Mesenchymal stem cell (in vitro differentiated cells and primary cell): ENCODE results near the gene DNAH11.

Source experiments
- DNase-seq: peaks from one replicate; pipeline ENCODE4 v3.0.0-alpha.2; 2013
- H2AFZ ChIP-seq: one replicate; pipeline ENCODE4 v1.6.1; 2013; ENCODE audit warnings: low read depth, mild to moderate bottlenecking, control low read depth, inconsistent platforms, low read length, moderate library complexity
- H2AK5ac ChIP-seq: 2 replicates; pipeline ENCODE4 v1.6.1; 2013; ENCODE audit warnings: low read length, moderate library complexity, mild to moderate bottlenecking, inconsistent platforms; ENCODE audit not compliant: severe bottlenecking
- H2BK120ac ChIP-seq: one replicate; pipeline ENCODE4 v1.6.1; 2013; ENCODE audit warnings: low read depth, mild to moderate bottlenecking, inconsistent platforms, low read length, moderate library complexity
- H2BK12ac ChIP-seq, 2 experiments: one replicate each; pipeline ENCODE4 v1.6.1; 2013; ENCODE audit warnings: inconsistent platforms in 2 of 2, low read length in 2 of 2, mild to moderate bottlenecking in 2 of 2, moderate library complexity in 2 of 2, control low read depth in 1 of 2
- H2BK15ac ChIP-seq: one replicate; pipeline ENCODE4 v1.6.1; 2013; ENCODE audit warnings: mild to moderate bottlenecking, low read depth, inconsistent platforms; ENCODE audit not compliant: poor library complexity, severe bottlenecking
- H2BK5ac ChIP-seq: 2 replicates; pipeline ENCODE4 v1.6.1; 2013; ENCODE audit warnings: low read depth, mild to moderate bottlenecking, low read length, control low read depth, inconsistent platforms; ENCODE audit not compliant: poor library complexity, severe bottlenecking
- H3K14ac ChIP-seq, 2 experiments: one replicate each; pipeline ENCODE4 v1.6.1; 2013; ENCODE audit warnings: inconsistent platforms in 2 of 2, low read length in 2 of 2, control low read depth in 1 of 2, mild to moderate bottlenecking in 1 of 2, moderate library complexity in 1 of 2
- H3K18ac ChIP-seq, 2 experiments: one replicate each; pipeline ENCODE4 v1.6.1; 2013; ENCODE audit warnings: inconsistent platforms in 2 of 2, low read length in 2 of 2, control low read depth in 1 of 2, low read depth in 1 of 2, mild to moderate bottlenecking in 1 of 2
- H3K23ac ChIP-seq, 2 experiments: one replicate each; pipeline ENCODE4 v1.6.1; 2013; ENCODE audit warnings: inconsistent platforms in 2 of 2, low read length in 2 of 2, mild to moderate bottlenecking in 2 of 2, moderate library complexity in 2 of 2, control low read depth in 1 of 2
- H3K27ac ChIP-seq: 2 replicates; pipeline ENCODE4 v1.5.1; 2013; ENCODE audit warnings: mild to moderate bottlenecking, moderate library complexity, low read length, control low read depth, inconsistent platforms; ENCODE audit not compliant: poor library complexity, severe bottlenecking
- H3K27me3 ChIP-seq, 2 experiments: 2 replicates each; pipeline versions ENCODE4 v1.6.1 to v1.7.0; 2013; ENCODE audit warnings: low read length in 2 of 2, mild to moderate bottlenecking in 2 of 2, moderate library complexity in 2 of 2, control low read depth in 1 of 2, inconsistent platforms in 1 of 2; ENCODE audit not compliant: control insufficient read depth in 1 of 2, insufficient read depth in 1 of 2
- H3K36me3 ChIP-seq, 2 experiments: 2 replicates each; pipeline versions ENCODE4 v1.6.1 to v1.7.0; 2013; ENCODE audit warnings: low read length in 2 of 2, control low read depth in 1 of 2, inconsistent platforms in 1 of 2, low read depth in 1 of 2, mild to moderate bottlenecking in 1 of 2; ENCODE audit not compliant: insufficient read depth in 2 of 2, control insufficient read depth in 1 of 2
- H3K4ac ChIP-seq, 2 experiments: one replicate each; pipeline ENCODE4 v1.6.1; 2013; ENCODE audit warnings: inconsistent platforms in 2 of 2, low read length in 2 of 2, mild to moderate bottlenecking in 2 of 2, moderate library complexity in 2 of 2, control low read depth in 1 of 2, low read depth in 1 of 2
- H3K4me1 ChIP-seq: 2 replicates; pipeline ENCODE4 v1.6.1; 2013; ENCODE audit warnings: low read depth, low read length, control low read depth; ENCODE audit not compliant: control insufficient read depth, insufficient read depth
- H3K4me2 ChIP-seq: 2 replicates; pipeline ENCODE4 v1.6.1; 2013; ENCODE audit warnings: low read length, mild to moderate bottlenecking, inconsistent platforms; ENCODE audit not compliant: poor library complexity, severe bottlenecking
- H3K4me3 ChIP-seq, 2 experiments: 2 replicates each; pipeline versions ENCODE4 v1.5.1 to v1.7.0; 2013; ENCODE audit warnings: low read length in 2 of 2, mild to moderate bottlenecking in 2 of 2, control low read depth in 1 of 2, low read depth in 1 of 2; ENCODE audit not compliant: insufficient read depth in 1 of 2
- H3K79me1 ChIP-seq: replicated peaks from 2 replicates; pipeline ENCODE4 v1.6.1; 2013; ENCODE audit warnings: mild to moderate bottlenecking, control low read depth, low read length, inconsistent platforms; ENCODE audit not compliant: poor library complexity, severe bottlenecking
- H3K9ac ChIP-seq: 2 replicates; pipeline ENCODE4 v1.7.0; 2013; ENCODE audit warnings: mild to moderate bottlenecking, low read length, moderate library complexity
- H3K9me3 ChIP-seq: 2 replicates; pipeline ENCODE4 v1.7.0; 2013; ENCODE audit warnings: mild to moderate bottlenecking, low read length; ENCODE audit not compliant: control insufficient read depth
- H4K8ac ChIP-seq: one replicate; pipeline ENCODE4 v1.6.1; 2013; ENCODE audit warnings: inconsistent platforms, mild to moderate bottlenecking, low read length, moderate library complexity
- H4K91ac ChIP-seq: one replicate; pipeline ENCODE4 v1.6.1; 2013; ENCODE audit warnings: mild to moderate bottlenecking, low read length, inconsistent platforms
- WGBS: methylation state at CpG from one replicate; pipeline ENCODE4 v1.1.7; 2013; ENCODE audit warnings: mixed read lengths; 5-methylcytosine and 5-hydroxymethylcytosine counted together

The DNAH11 gene

DNA sequence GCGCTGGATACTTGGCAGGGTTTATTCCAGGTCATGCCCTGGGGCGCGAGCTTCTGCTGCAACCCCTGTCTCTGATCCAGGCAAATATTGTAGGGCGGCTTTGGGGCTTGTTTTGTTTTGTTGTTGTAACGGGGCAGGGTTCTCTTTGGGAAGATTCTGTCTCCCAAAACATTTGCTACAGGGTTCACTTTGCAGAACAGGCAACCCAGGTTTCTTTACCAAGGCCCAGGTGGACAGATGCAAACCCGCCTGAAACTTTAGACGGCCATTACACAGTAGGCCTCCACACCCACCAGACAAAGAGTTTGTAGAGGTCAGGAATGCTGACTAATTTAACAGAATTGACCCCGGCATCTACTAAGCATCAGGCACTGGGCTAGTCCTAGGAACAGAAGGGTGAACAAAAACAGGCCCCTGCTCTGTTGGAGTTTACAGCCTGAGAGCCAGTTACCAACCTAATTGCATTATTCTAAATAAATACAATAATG lies 403.4 kb downstream of the DNAH11 start:
- peak overlapping the region in 1 of 2 experiments; percentile 23 for H2BK12ac ChIP-seq
- H2AFZ ChIP-seq: no peak overlapping the region
- no peak for DNase-seq
- no peaks in the 10 kb centered on the region for H3K36me3 ChIP-seq
- no peak overlapping the region for H2BK5ac ChIP-seq
- no peaks in the 10 kb centered on the region for H3K9me3 ChIP-seq
- 15% methylated on average over 8 of the region's 8 CpGs for WGBS
- H3K9ac ChIP-seq: peak overlapping the region; percentile 92
- no peak overlapping the region for H3K27ac ChIP-seq
- no peak overlapping the region for H3K14ac ChIP-seq
- peak overlapping the region; percentile 15 for H4K8ac ChIP-seq
- no peak overlapping the region for H3K4ac ChIP-seq
- peak overlapping the region; percentile 98 for H3K4me2 ChIP-seq
- no peak overlapping the region for H2BK15ac ChIP-seq
- no peak overlapping the region for H4K91ac ChIP-seq
- no peak overlapping the region for H3K18ac ChIP-seq
- no peak overlapping the region for H2AK5ac ChIP-seq
- H3K4me3 ChIP-seq: peak overlapping the region in 1 of 2 experiments; percentile 87
- H3K23ac ChIP-seq: no peak overlapping the region
- peaks cover 17% of the 10 kb centered on the region for H3K4me1 ChIP-seq
- H3K79me1 ChIP-seq: peaks cover 9% of the 10 kb centered on the region
- H2BK120ac ChIP-seq: no peak overlapping the region
- peaks cover 0 to 3% of the 10 kb centered on the region in 2 experiments for H3K27me3 ChIP-seq

DNA sequence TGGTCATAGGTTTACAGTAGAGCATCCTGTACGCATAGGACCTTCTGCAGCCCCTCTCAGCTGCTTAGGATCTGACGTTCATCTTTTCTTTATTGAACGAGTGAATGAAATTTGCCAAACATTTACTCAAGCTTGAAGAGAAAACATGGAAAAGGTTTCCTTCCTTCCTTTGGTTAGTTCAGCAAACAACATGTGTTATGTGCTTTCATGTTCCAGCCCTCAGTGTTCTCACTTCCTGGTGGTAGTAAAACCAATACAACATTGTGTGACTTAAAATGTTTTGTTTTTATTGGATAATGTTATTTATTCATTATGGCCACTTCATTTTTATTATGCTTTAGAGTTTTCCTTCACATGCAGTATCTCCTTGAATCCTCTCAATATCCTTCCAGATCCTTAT lies 404.2 kb downstream of the DNAH11 start:
- H3K27me3 ChIP-seq: peaks cover 0 to 3% of the 10 kb centered on the region in 2 experiments
- 100% methylated on average over 3 of the region's 3 CpGs for WGBS
- no peak overlapping the region for H4K91ac ChIP-seq
- H3K4me2 ChIP-seq: no peak overlapping the region
- H2BK5ac ChIP-seq: peak overlapping the region; percentile 14
- no peak overlapping the region for H3K14ac ChIP-seq
- H3K23ac ChIP-seq: no peak overlapping the region
- H2AFZ ChIP-seq: no peak overlapping the region
- no peak overlapping the region for H2BK12ac ChIP-seq
- no peak overlapping the region for H3K4ac ChIP-seq
- H3K79me1 ChIP-seq: peaks cover 7% of the 10 kb centered on the region
- DNase-seq: no peak
- no peak overlapping the region for H2BK15ac ChIP-seq
- H4K8ac ChIP-seq: no peak overlapping the region
- H3K9ac ChIP-seq: no peak overlapping the region
- no peak overlapping the region for H2BK120ac ChIP-seq
- H3K9me3 ChIP-seq: no peaks in the 10 kb centered on the region
- H2AK5ac ChIP-seq: no peak overlapping the region
- H3K4me3 ChIP-seq: no peak overlapping the region
- no peaks in the 10 kb centered on the region for H3K36me3 ChIP-seq
- H3K18ac ChIP-seq: peak overlapping the region in 1 of 2 experiments; percentile 2
- H3K27ac ChIP-seq: no peak overlapping the region
- H3K4me1 ChIP-seq: peaks cover 15% of the 10 kb centered on the region

DNA sequence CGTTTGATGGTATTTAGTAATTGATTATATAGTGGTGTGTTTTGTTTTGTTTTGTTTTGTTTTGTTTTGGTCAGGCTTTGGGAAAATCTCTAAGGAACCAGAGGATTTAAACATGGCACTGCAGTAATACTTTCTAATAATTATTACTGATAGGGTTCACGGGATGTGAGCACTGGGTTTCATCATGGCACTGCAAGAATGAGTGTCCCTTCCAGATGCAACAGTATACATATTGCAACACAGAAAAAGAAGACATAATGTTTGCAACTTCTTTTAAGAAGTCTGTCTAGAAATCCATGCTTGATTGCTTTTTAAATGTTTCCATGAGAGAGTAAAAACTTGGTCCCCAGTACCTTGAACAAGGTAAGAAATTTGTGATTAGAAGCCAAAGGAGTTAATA lies 405.1 kb downstream of the DNAH11 start:
- Histone ChIP-seq H3K18ac (no peak overlapping the region), H3K9me3 (no peaks in the 10 kb centered on the region), H2BK12ac (no peak overlapping the region), H3K27ac (no peak overlapping the region), H3K4me1 (peaks cover 14% of the 10 kb centered on the region), H2BK15ac (no peak overlapping the region), H3K36me3 (no peaks in the 10 kb centered on the region), H3K4me3 (no peak overlapping the region), H3K27me3 (peaks cover 0 to 3% of the 10 kb centered on the region in 2 experiments), H3K23ac (no peak overlapping the region), H3K4ac (no peak overlapping the region), H2AK5ac (no peak overlapping the region), H2BK5ac (no peak overlapping the region), H2BK120ac (no peak overlapping the region), H3K9ac (no peak overlapping the region), H3K14ac (no peak overlapping the region), H2AFZ (no peak overlapping the region), H4K91ac (no peak overlapping the region), H3K4me2 (no peak overlapping the region), H4K8ac (no peak overlapping the region), H3K79me1 (peaks cover 4% of the 10 kb centered on the region)
- DNase-seq: peak; percentile 41
- WGBS: 36% methylated on average over 1 of the region's 2 CpGs

DNA sequence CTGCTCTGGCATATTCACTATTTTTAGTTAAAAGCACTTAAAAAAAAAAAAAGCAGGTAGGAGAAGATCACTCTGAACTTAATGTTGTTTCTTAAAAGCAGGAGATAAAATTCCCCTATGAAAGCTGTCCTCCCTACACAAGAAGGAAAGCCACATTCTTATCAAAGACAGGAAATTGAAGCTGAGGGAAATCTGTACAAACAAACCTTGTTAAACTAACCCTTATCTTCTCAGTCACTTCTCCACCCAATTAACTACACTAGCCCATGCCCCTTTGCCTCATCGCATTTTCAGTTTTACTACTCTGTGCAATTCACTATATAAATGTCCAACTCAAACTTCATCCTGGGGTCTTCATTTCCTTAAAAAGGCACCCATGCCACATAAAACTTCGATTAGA lies 405.5 kb downstream of the DNAH11 start:
- no peak overlapping the region for H2BK5ac ChIP-seq
- no peak overlapping the region for H3K4ac ChIP-seq
- peaks cover 13% of the 10 kb centered on the region for H3K4me1 ChIP-seq
- H3K4me3 ChIP-seq: no peak overlapping the region
- H2AFZ ChIP-seq: no peak overlapping the region
- no peaks in the 10 kb centered on the region for H3K9me3 ChIP-seq
- H2BK15ac ChIP-seq: no peak overlapping the region
- no peaks in the 10 kb centered on the region for H3K36me3 ChIP-seq
- H3K27me3 ChIP-seq: peaks cover 0 to 3% of the 10 kb centered on the region in 2 experiments
- H3K4me2 ChIP-seq: no peak overlapping the region
- no peak overlapping the region for H3K14ac ChIP-seq
- peaks cover 2% of the 10 kb centered on the region for H3K79me1 ChIP-seq
- H2AK5ac ChIP-seq: no peak overlapping the region
- no peak overlapping the region for H3K9ac ChIP-seq
- no peak overlapping the region for H4K91ac ChIP-seq
- H3K18ac ChIP-seq: no peak overlapping the region
- H2BK120ac ChIP-seq: no peak overlapping the region
- no peak overlapping the region for H4K8ac ChIP-seq
- H3K23ac ChIP-seq: no peak overlapping the region
- no peak overlapping the region for H2BK12ac ChIP-seq
- DNase-seq: no peak
- H3K27ac ChIP-seq: no peak overlapping the region
- 28% methylated on average over 2 of the region's 2 CpGs for WGBS
